Renal cortex interstitium (tissue), 15 donors: ENCODE measurements around the gene CBLIF. TPM values are rescaled to one million over a fixed set of nuclear protein-coding genes. Genes with fewer than 3 reads are reported as not detected.
"Not testable (repeated sequence)": the region's sequence is repeated elsewhere in the genome, so short reads cannot be mapped to it uniquely, and the experiment has no call there.

ENCODE experiments used
- DNase-seq, 11 donors: peaks; one replicate each; pipeline ENCODE4 v3.0.0-alpha.2; 2013; ENCODE audit warnings: low read depth in 9 of 11, low spot score in 4 of 11; ENCODE audit errors: extremely low read depth in 1 of 11
- long read RNA-seq, 16 experiments: transcript quantifications; one replicate each; lab custom pipeline, GENCODE V29; 2026
- polyA plus RNA-seq, 3 donors: library from polyadenylated mRNA; unstranded; fragments of 120-200 nt; gene quantifications; one replicate each; pipeline ENCODE4 v1.2.1, GENCODE V29; 2013; ENCODE audit not compliant: insufficient read length in 3 of 3

The CBLIF gene
- under 1 TPM in 1 of 3 donors, not detected in 2; 0.32 TPM for polyA plus RNA-seq
- long read RNA-seq, donor 1, partial matches to known transcripts = 0 of 1 reads
- long read RNA-seq, donor 1, other reads (novel, unspliced or antisense) = 0 of 1 reads
- long read RNA-seq, donor 2 = 0 reads
- long read RNA-seq, donor 3 = 0 reads
- long read RNA-seq, donor 4 = 0 reads
- long read RNA-seq, donor 5 = 0 reads
- long read RNA-seq, donor 6 = 0 reads
- long read RNA-seq, donor 7 = 0 reads
- long read RNA-seq, donor 8 = 0 reads
- long read RNA-seq, donor 9 = 0 reads
- long read RNA-seq, donor 10 = 0 reads
- long read RNA-seq, donor 11 = 0 reads
- long read RNA-seq, donor 12 = 0 reads
- long read RNA-seq, donor 13 = 0 reads
- long read RNA-seq, donor 14 = 0 reads
- long read RNA-seq, donor 15 = 0 reads
- long read RNA-seq, donor 16 = 0 reads

DNA sequence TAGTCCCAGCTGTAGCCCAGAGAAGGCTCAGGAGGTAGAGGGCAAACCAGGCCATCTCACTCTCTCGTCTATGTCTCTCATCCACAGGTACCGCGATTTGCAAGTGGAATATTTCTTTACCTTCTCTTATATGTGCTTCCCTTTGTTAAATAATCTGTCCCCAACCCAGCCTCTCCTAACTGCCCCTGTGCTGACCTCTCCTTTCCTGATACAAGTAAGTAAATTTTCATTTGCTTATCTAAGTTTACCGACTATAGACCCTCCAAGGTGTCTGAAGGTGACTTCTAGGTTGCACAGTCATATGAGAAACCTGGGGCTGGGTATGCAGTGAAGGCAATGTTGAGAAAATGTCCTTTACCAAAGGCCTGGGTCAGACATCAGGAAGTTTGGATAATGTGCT is at the start of gene CBLIF:
Gene CBLIF, minus strand, starts transcription at position 101 of the 400 bp plus-strand sequence. Its CDS starts 46 bp downstream, at position 55.
- DNase-seq = no peak

- no peak for DNase-seq
Observed at GRCh38 chr11:59894616-59895015, 49.3 kb upstream of the CBLIF start.

GRCh38 chr11:59891781-59892181 is 46.5 kb upstream of the CBLIF start:
- no peak for DNase-seq

DNA sequence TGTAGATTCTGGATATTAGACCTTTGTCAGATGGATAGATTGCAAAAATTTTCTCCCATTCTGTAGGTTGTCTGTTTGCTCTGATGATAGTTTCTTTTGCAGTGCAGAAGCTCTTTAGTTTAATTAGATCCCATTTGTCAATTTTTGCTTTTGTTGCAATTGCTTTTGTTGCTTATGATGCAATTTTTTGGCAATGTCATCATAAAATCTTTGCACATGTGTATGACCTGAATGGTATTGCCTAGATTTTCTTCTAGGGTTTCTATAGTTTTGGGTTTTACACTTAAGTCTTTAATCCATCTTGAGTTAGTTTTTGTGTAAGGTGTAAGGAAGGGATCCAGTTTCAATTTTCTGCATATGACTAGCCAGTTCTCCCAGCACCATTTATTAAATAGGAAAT is 41.9 kb upstream of the CBLIF start:
- DNase-seq = not testable (repeated sequence)

DNA sequence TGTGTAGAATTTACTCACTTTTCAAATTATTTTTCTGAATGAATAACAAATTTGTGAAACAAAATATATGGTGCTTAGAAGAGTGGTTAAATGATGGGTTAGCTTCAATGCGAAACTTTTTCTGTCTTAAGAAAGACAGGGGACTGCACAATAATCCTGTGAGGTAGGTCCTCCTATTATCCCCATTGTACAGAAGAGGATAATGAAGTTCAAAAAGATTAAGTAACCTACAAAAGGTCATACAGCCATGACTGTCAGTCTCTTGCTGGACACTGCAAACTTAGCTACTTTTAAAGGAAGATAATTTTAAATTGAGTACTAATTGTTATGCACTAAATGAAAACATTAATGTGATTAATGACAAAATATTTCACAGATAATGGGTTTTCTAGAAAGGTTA is 38.3 kb upstream of the CBLIF start:
- DNase-seq = no peak

GRCh38 chr11:59879567-59879966 is 34.3 kb upstream of the CBLIF start:
- no peak for DNase-seq

DNA sequence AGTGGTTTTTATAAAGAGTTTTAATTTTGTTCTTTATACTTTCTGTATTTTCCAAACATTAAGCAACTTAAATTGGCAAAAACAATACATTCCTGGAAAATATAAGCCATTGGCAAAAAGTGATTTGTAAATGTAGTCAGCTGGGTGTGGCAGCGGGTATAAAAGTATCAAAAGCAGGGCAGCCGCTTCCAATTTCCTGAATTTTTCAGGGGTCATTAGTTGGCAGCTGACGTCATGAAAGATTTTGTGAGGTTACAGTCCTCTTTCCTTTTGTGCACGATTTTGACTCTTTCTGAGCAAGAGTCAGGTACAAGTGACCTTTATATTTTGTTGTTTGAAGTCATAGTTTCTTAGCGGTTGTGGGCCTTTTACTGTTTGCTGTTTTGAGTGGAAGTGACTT is 33.3 kb upstream of the CBLIF start, which contains the start of gene OOSP3:
Gene OOSP3, plus strand, starts transcription at position 208 of the 400 bp plus-strand sequence. Its CDS starts 27 bp downstream, at position 235.
- no peak for DNase-seq

DNA sequence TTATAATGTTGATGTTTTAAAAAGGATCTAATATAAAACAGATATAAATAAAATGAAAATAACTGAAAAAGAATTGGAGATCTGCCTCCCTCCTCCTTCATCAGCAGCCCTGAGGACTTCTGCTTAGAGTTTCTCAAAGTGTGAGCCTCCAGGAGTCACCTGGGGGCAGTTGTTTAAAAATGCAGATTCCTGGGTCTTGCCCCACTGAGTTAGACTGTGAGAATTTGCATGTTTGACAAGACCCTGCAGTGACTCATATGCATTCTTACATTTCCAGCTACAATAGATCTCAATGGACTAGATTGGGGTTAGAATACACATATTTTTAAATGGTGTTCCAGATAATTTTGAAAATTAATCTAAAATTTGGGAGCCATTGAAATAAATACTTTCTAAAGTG is 32.5 kb upstream of the CBLIF start:
- DNase-seq = no peak

- no peak for DNase-seq
Observed at GRCh38 chr11:59877325-59877724, 32.0 kb upstream of the CBLIF start.

DNA sequence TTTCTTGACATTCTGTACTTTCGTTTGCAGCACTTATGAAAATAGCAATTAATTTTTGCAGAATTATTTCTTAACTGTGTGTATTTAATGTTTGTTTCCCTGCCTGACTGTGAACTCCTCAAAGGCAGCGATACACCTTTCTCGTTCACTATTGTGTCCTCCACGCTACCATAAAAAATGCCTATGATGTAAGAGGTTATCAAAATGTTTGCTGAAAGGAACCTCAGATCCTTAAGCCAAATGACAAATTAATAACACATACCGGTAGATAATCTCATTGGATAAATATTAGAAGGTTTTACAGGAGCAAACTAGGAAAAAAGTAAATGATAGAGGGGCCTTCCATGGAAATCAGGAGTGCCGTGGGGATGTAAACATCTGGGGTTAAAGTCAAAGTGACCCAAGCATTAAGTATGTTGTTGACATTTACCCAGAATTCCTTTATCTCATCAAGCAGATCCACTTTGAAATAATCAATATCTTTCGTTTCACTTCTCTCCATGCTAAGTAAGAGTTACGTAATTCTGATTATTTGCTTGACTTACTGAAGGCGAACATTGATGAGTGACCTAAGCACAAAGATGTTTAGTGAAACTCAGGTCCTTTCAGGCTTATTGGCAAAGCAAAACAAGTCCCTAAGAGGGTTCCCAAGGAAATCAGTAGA is 30.7 kb upstream of the CBLIF start:
- DNase-seq = no peak

DNA sequence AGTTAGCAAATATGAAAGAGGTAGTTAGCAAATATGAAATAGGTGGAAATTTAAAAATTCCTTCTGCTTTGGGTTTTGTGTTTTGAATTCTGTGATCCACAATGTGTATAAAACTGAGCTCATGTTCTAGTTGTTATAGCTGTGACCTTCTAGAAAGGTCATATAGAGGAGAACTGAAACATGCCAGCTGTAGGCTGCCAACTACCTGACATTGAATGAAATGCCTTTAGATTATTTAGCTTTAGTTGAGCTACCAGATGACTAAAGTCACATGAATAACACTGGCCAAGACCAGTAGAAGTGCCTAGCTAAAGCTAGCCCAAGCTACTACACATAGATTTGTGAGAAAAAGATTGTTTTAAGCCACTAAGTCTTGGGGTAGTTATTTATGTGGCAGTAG is 26.8 kb upstream of the CBLIF start:
- DNase-seq = no peak

DNA sequence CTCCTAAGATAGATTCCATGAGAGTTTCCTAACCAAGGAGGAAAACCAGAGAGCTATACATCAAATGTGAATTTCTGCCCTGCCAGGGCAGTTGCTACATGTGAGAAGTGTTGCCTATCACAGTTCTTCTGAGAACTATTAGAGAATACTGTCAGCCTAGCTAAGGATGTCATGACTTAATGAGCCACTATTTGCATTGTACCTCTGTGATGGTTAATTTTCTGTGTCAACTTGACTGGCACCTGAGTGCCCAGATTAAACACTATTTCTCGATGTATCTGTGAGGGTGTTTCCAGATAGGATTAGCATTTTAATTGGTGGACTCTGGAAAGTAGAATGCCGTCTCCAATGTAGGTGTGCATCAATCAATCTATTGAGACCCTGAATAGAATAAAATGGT is 22.6 kb upstream of the CBLIF start:
- no peak for DNase-seq

GRCh38 chr11:59866836-59867235 is 21.5 kb upstream of the CBLIF start:
- no peak for DNase-seq

DNA sequence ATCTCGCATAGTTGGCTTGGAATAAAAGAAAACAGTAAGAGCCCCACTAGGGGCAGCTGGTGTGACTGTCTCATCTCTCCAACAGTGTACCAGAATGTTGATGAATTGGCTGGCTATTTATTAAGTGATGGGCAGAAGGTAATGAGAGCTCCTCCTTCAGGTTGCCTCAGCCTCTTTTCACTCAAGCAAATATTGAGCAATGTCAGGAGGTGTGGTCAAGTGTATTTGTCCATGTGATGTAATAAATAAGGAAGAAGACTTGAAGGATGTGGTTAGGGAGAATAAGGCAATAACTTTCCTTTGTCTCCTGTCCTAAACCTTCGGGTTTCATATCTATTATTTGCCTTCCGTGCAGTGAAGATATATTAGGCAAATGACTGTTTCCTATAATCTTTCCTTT is 21.1 kb upstream of the CBLIF start, which contains the start of gene TCN1:
Gene TCN1, minus strand, starts transcription at position 91 of the 400 bp plus-strand sequence. Its CDS starts 17 bp downstream, at position 74.
- no peak for DNase-seq

- DNase-seq = no peak
Observed at GRCh38 chr11:59865031-59865430, 19.7 kb upstream of the CBLIF start.

GRCh38 chr11:59862252-59862651 is 17.0 kb upstream of the CBLIF start:
- no peak for DNase-seq

GRCh38 chr11:59859673-59860072 is 14.4 kb upstream of the CBLIF start:
- no peak for DNase-seq

DNA sequence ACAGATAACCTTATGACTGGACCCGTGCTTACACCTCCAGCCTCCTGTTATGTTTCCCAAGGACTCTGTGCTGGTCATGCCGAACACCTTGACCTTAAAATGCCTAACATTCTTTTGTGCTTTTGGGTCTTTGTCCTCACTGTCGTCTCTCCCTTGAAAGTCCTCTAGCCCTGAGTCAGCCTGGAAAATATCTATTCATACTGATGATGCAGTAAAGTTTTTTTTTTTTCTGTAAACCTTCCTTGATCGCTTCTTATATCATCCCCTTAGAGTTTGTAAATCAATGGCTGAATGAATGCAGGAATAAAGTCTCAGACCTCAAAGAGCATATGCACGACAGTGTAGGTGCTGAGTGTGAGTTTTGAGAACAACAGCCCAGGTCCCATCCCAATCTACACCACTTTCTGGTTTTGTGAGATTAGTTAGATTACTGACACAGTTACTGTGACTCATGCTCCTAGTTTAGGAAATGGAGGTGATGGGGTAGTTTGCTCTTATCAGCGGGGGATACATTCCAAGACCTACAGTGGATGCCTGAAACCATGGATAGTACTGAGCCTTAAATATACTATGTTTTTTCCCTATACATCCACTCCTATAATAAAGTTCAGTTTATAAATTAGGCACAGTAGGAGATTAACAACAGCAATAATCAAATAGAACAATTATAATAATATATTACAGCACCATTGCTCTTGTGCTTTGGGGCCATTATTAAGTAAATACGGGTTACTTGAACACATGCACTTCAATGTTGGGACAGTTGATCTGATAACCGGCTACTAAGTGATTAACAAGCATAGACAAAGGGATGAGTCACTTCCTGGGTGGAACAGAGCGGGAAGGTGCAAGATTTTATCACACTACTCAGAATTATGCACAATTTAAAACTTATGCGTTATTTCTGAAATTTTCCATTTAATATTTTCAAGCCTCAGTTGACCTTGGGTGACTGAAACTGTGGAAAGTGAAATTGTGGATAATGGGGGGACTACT is 12.4 kb upstream of the CBLIF start:
- DNase-seq = no peak

DNA sequence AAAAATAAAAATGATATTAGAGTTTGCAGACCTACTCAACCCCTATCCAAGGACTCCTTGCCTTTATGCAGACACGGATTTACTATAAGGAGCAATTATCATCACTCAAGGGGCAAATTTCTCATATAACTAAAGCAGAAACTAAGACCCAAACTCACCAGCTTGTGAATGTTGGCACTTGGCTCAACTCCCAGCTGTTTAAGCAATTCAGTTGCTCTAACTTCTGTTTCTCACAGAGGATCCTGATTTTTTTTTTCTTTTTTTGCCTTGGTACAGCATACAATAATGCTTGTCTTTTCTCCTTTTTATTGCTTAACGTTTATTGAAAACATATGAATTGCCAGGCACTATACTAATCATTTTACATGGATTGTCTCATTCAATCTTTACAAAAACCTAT is 9.6 kb upstream of the CBLIF start:
- DNase-seq = no peak
